MM.1S (cell line): ENCODE measurements around the gene GH2.
A peak's percentile ranks its signal among the peaks of the same experiment; 100 is the strongest.

Experiments used
- DNase-seq: peaks from one replicate; pipeline ENCODE4 v3.0.0-alpha.2; 2015
- H2AFZ ChIP-seq: fragments of 300-600 bp; sonication (generic); 2 replicates; pipeline ENCODE4 v1.6.0; 2016; ENCODE audit warnings: antibody characterized with exemption, low read length
- H3F3A ChIP-seq: fragments of 300-600 bp; sonication (generic); 2 replicates; pipeline ENCODE4 v1.6.1; 2016; ENCODE audit warnings: mild to moderate bottlenecking, antibody characterized with exemption, low read length, moderate library complexity, mixed read lengths; ENCODE audit not compliant: insufficient read depth
- H3K27ac ChIP-seq: fragments of 300-600 bp; sonication (generic); 2 replicates; pipeline ENCODE4 v1.5.1; 2016; ENCODE audit warnings: mild to moderate bottlenecking, low read length
- H3K27me3 ChIP-seq: fragments of 300-600 bp; sonication (generic); replicated peaks from 2 replicates; pipeline ENCODE4 v1.6.0; 2016; ENCODE audit warnings: low read length; ENCODE audit not compliant: insufficient read depth
- H3K36me3 ChIP-seq: fragments of 300-600 bp; sonication (generic); replicated peaks from 2 replicates; pipeline ENCODE4 v1.6.1; 2016; ENCODE audit warnings: mild to moderate bottlenecking, low read length, mixed read lengths; ENCODE audit not compliant: insufficient read depth
- H3K4me1 ChIP-seq: fragments of 300-600 bp; sonication (generic); 2 replicates; pipeline ENCODE4 v1.6.1; 2016; ENCODE audit warnings: low read length, mixed read lengths
- H3K4me2 ChIP-seq: fragments of 300-600 bp; sonication (generic); 2 replicates; pipeline ENCODE4 v1.6.0; 2016; ENCODE audit warnings: low read depth, low read length
- H3K4me3 ChIP-seq: fragments of 300-600 bp; sonication (generic); 2 replicates; pipeline ENCODE4 v1.5.1; 2016; ENCODE audit warnings: low read length, mixed read lengths
- H3K79me2 ChIP-seq: fragments of 300-600 bp; sonication (generic); 2 replicates; pipeline ENCODE4 v1.6.1; 2016; ENCODE audit warnings: mixed run types, low read length, mixed read lengths
- H3K9ac ChIP-seq: fragments of 300-600 bp; sonication (generic); 2 replicates; pipeline ENCODE4 v1.6.1; 2016; ENCODE audit warnings: low read length, mixed read lengths
- H3K9me2 ChIP-seq: fragments of 300-600 bp; sonication (generic); replicated peaks from 2 replicates; pipeline ENCODE4 v1.6.1; 2016; ENCODE audit warnings: mild to moderate bottlenecking, low read length, mixed read lengths; ENCODE audit not compliant: insufficient read depth
- H3K9me3 ChIP-seq: fragments of 300-600 bp; sonication (generic); replicated peaks from 2 replicates; pipeline ENCODE4 v1.6.1; 2016; ENCODE audit warnings: mild to moderate bottlenecking, low read length, mixed read lengths; ENCODE audit not compliant: insufficient read depth
- H4K20me1 ChIP-seq: fragments of 300-600 bp; sonication (generic); 2 replicates; pipeline ENCODE4 v1.6.1; 2016; ENCODE audit warnings: mild to moderate bottlenecking, low read length, moderate library complexity, mixed read lengths; ENCODE audit not compliant: insufficient read depth
- EZH2 ChIP-seq: fragments of 300-600 bp; sonication (generic); optimal IDR thresholded peaks from 2 replicates; pipeline ENCODE3; 2017; ENCODE audit warnings: low read depth, mild to moderate bottlenecking, antibody characterized with exemption, low read length, mixed read lengths
- EZH2phosphoT487 ChIP-seq: fragments of 300-600 bp; sonication (generic); IDR thresholded peaks from 2 replicates; pipeline ENCODE4 v1.6.1; 2018; ENCODE audit warnings: antibody characterized with exemption, low read length
- TF ChIP-seq, protein P1 (sequence below): fragments of 300-600 bp; sonication (generic); IDR thresholded peaks from 2 replicates; pipeline ENCODE4 v1.5.1; 2016; ENCODE audit warnings: antibody characterized with exemption, low read length, mixed read lengths

The GH2 gene

DNA sequence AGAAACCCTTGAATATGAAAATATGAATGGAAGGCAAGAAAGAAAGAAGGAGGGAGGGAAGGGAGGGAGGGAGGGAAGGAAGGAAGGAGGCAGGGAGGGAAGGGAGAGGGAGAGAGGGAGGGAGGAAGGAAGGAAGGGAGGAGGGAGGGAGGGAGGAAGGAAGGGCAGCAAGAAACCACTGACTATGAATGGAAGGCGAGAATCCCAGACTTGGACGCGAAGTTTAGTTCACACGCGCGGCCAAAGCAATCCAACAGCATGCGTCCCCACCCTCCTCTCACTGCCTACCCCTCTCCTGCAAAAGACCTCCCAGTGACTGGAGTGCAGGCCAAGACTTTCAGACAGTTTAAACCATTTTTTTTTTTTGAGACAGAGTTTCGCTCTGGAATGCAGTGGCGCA lies 31.3 kb downstream of the GH2 start:
- DNase-seq: peak; percentile 2
- Histone ChIP-seq H3K4me2 (no peak overlapping the region), H3K4me3 (no peak overlapping the region), H3F3A (no peaks in the 10 kb centered on the region), H2AFZ (no peak overlapping the region), H3K9me3 (no peaks in the 10 kb centered on the region), H3K9ac (no peak overlapping the region), H3K27me3 (no peaks in the 10 kb centered on the region), H3K36me3 (no peaks in the 10 kb centered on the region), H3K9me2 (no peaks in the 10 kb centered on the region), H4K20me1 (no peaks in the 10 kb centered on the region), H3K79me2 (no peaks in the 10 kb centered on the region), H3K27ac (no peak overlapping the region), H3K4me1 (no peaks in the 10 kb centered on the region)
- no peak for TF ChIP-seq EZH2phosphoT487
- TF ChIP-seq, protein P1, sequence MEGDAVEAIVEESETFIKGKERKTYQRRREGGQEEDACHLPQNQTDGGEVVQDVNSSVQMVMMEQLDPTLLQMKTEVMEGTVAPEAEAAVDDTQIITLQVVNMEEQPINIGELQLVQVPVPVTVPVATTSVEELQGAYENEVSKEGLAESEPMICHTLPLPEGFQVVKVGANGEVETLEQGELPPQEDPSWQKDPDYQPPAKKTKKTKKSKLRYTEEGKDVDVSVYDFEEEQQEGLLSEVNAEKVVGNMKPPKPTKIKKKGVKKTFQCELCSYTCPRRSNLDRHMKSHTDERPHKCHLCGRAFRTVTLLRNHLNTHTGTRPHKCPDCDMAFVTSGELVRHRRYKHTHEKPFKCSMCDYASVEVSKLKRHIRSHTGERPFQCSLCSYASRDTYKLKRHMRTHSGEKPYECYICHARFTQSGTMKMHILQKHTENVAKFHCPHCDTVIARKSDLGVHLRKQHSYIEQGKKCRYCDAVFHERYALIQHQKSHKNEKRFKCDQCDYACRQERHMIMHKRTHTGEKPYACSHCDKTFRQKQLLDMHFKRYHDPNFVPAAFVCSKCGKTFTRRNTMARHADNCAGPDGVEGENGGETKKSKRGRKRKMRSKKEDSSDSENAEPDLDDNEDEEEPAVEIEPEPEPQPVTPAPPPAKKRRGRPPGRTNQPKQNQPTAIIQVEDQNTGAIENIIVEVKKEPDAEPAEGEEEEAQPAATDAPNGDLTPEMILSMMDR: no peak
- no peak for TF ChIP-seq EZH2

DNA sequence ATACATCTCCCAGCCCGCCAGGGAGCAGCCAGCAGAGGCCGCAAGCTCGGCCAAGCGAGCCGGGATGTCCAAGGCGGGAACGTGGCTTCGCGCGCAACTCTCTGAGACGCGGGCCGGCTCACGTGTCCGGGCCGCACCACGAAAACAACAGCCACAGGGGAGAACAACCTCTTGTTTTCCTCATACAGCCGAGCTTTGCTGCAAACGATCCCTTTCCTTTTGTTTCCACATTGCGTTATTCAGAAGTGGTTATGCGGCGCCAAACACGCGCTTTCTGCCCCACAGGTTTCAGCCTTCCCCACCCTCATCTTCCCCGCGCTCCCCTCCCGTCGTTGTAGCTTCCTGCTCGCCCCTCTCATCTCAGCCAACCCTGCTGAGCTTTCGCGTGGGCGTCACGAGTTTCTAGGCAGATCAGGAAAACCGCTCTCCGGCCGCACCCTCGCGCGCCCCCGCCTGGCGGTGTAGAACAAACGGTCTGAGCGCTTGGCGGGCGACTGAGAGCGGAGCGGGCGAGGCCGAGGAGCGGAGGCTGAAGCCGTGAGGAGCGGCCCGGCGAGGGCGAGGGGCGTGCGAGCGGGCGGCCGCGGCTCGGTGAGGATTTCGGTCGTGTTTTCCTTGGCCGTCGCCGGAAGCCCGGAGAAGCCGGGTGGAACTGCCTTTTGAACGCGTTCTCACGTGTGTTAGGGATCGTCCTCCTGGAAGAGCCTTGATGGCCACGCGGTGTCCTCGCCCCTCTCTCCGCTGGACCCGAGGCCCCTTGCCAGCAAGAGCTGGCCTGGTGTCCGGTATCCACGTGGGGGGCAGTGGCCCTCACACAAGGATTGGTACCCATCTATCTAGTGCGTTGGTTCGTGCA lies 32.7 kb downstream of the GH2 start:
- Histone ChIP-seq H3F3A (peaks cover 5% of the 10 kb centered on the region), H3K27ac (no peak overlapping the region), H3K36me3 (no peaks in the 10 kb centered on the region), H3K4me1 (peaks cover 3% of the 10 kb centered on the region; the same call in 1 of the 2 replicates), H3K27me3 (no peaks in the 10 kb centered on the region), H3K79me2 (no peaks in the 10 kb centered on the region), H4K20me1 (no peaks in the 10 kb centered on the region), H3K9me3 (no peaks in the 10 kb centered on the region), H3K4me3 (no peak overlapping the region), H3K9ac (no peak overlapping the region), H3K4me2 (no peak overlapping the region), H3K9me2 (no peaks in the 10 kb centered on the region), H2AFZ (peak overlapping the region; percentile 58; the same call in 1 of the 2 replicates)
- TF ChIP-seq EZH2phosphoT487 (no peak), EZH2 (no peak)
- TF ChIP-seq, protein P1: peak; percentile 24
- peak; percentile 40 for DNase-seq

DNA sequence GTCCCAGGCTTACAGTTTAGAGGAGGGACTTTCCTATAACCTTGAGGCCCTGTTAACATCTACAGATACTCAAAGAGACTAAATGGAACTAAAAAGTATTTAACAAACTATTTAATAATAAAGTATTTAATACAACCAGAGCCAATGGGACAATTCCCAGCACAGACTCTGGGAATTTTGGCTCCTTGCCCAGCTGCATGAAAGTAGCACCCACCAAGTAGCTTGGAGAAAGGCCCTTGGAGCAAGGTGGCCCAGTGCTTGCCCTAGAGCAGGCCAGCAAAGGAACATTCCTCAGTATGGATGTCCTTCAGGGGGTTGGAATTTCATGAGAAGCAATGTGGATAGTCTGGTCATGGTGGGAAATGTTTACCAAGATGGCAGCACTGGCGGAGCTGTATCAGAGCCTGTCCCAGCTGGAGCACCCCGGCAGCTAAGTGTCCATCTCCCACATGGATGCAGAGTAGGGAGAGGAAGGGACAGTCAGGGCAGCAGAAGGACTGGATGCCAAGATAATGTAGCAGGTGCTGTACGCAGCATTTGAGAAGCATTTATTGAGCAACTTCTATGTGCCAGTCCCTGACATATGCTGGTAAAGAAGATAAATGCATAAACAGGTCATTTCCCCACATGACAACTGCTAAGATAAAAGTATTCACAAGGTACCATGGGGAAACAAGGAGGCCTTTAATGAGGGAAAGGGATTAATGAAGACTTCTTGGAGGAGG lies 34.1 kb downstream of the GH2 start:
- Histone ChIP-seq H3K4me2 (no peak overlapping the region), H3K27ac (no peak overlapping the region), H3F3A (peaks cover 15% of the 10 kb centered on the region), H4K20me1 (no peaks in the 10 kb centered on the region), H3K9ac (no peak overlapping the region), H3K36me3 (no peaks in the 10 kb centered on the region), H3K4me3 (no peak overlapping the region), H3K9me2 (no peaks in the 10 kb centered on the region), H3K4me1 (peaks cover 3% of the 10 kb centered on the region; the same call in 1 of the 2 replicates), H3K27me3 (no peaks in the 10 kb centered on the region), H3K79me2 (no peaks in the 10 kb centered on the region), H3K9me3 (no peaks in the 10 kb centered on the region), H2AFZ (no peak overlapping the region)
- DNase-seq: peak; percentile 3
- TF ChIP-seq, protein P1: no peak
- no peak for TF ChIP-seq EZH2phosphoT487
- TF ChIP-seq EZH2: no peak
